ENCODE results near the gene CRIP2.

- TF ChIP-seq EZH2 (IDR thresholded peaks at IDR 0.05; ENCODE audit: low read depth, low read length, severe bottlenecking), result no peak
- TF ChIP-seq SP1 (IDR thresholded peaks at IDR 0.05; ENCODE audit: low read depth, low read length), result no peak
- TF ChIP-seq, protein P1, sequence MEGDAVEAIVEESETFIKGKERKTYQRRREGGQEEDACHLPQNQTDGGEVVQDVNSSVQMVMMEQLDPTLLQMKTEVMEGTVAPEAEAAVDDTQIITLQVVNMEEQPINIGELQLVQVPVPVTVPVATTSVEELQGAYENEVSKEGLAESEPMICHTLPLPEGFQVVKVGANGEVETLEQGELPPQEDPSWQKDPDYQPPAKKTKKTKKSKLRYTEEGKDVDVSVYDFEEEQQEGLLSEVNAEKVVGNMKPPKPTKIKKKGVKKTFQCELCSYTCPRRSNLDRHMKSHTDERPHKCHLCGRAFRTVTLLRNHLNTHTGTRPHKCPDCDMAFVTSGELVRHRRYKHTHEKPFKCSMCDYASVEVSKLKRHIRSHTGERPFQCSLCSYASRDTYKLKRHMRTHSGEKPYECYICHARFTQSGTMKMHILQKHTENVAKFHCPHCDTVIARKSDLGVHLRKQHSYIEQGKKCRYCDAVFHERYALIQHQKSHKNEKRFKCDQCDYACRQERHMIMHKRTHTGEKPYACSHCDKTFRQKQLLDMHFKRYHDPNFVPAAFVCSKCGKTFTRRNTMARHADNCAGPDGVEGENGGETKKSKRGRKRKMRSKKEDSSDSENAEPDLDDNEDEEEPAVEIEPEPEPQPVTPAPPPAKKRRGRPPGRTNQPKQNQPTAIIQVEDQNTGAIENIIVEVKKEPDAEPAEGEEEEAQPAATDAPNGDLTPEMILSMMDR (IDR thresholded peaks at IDR 0.05; ENCODE audit: control extremely low read depth in 1 of 3, insufficient read depth in 1 of 3, low read depth in 1 of 3, low read length in 3 of 3), result no peak
- no peak for TF ChIP-seq TAF1 (IDR thresholded peaks at IDR 0.05; ENCODE audit: low read depth, low read length)
- no peak for TF ChIP-seq RXRA (IDR thresholded peaks at IDR 0.05; ENCODE audit: insufficient read depth, low read depth, low read length)
- TF ChIP-seq CREB1 (IDR thresholded peaks at IDR 0.05), result no peak
- TF ChIP-seq ATF3 (IDR thresholded peaks at IDR 0.05; ENCODE audit: insufficient read depth, low read depth, low read length), result no peak
- no peak for TF ChIP-seq YY1 (IDR thresholded peaks at IDR 0.05; ENCODE audit: low read depth, low read length)
- TF ChIP-seq GABPA (IDR thresholded peaks at IDR 0.05; ENCODE audit: borderline replicate concordance, insufficient read depth, low read length), result no peak
Observed at GRCh38 chr14:105466531-105467248, 7.9 kb upstream of the CRIP2 start.
